NOMO-1 treated with DMSO at 0.1 percent for 48 hours (cell line): Measurements from ENCODE around the gene CR1.

Experiments
- DNase-seq: peaks from one replicate; lab custom pipeline; 2025; ENCODE audit not compliant: unreplicated experiment; lab: John Stamatoyannopoulos, UW

The CR1 gene

GRCh38 chr1:207495801-207496792 is at the start of gene CR1:
Gene CR1, plus strand, starts transcription at chr1:207496157. Its CDS starts 111 bp downstream, at chr1:207496268.
- DNase-seq: peak; percentile 69

- DNase-seq: no peak
These were observed 42.3 kb upstream of the CR1 start for GRCh38 chr1:207453710-207454045.

- DNase-seq: no peak
These were observed 41.7 kb upstream of the CR1 start, which contains the start of gene CR2 for GRCh38 chr1:207454046-207454964. Gene CR2, plus strand, starts transcription at chr1:207454328. Its CDS starts 91 bp downstream, at chr1:207454419.

GRCh38 chr1:207455183-207455754 is 40.7 kb upstream of the CR1 start:
- DNase-seq: no peak

GRCh38 chr1:207458414-207458813 is 37.5 kb upstream of the CR1 start:
- no peak for DNase-seq

- no peak for DNase-seq
These were observed 36.9 kb upstream of the CR1 start for GRCh38 chr1:207459008-207459407.

GRCh38 chr1:207461649-207462048 is 34.3 kb upstream of the CR1 start:
- DNase-seq: no peak

- no peak for DNase-seq
These were observed 33.4 kb upstream of the CR1 start for GRCh38 chr1:207462535-207462934.

- no peak for DNase-seq
These were observed 32.9 kb upstream of the CR1 start for GRCh38 chr1:207463021-207463420.

- no peak for DNase-seq
These were observed 32.4 kb upstream of the CR1 start for GRCh38 chr1:207463571-207463970.

- DNase-seq: no peak
These were observed 25.0 kb upstream of the CR1 start for GRCh38 chr1:207470927-207471326.

GRCh38 chr1:207474210-207474609 is 21.7 kb upstream of the CR1 start:
- no peak for DNase-seq

GRCh38 chr1:207486198-207486597 is 9.8 kb upstream of the CR1 start:
- no peak for DNase-seq

GRCh38 chr1:207487636-207488035 is 8.3 kb upstream of the CR1 start:
- no peak for DNase-seq

- no peak for DNase-seq
These were observed 2.7 kb upstream of the CR1 start for GRCh38 chr1:207493212-207493611.

GRCh38 chr1:207494171-207494570 is 1.8 kb upstream of the CR1 start:
- no peak for DNase-seq

- DNase-seq: peak; percentile 29
These were observed 676 bp upstream of the CR1 start for GRCh38 chr1:207495281-207495680.

GRCh38 chr1:207497941-207498340 is 2.0 kb downstream of the CR1 start:
- peak; percentile 53 for DNase-seq

GRCh38 chr1:207499573-207499972 is 3.6 kb downstream of the CR1 start:
- DNase-seq: peak; percentile 75

GRCh38 chr1:207500306-207500705 is 4.3 kb downstream of the CR1 start:
- DNase-seq: no peak

- DNase-seq: no peak
These were observed 5.1 kb downstream of the CR1 start for GRCh38 chr1:207501071-207501470.
